GM06990 (cell line): ENCODE measurements around the gene MAP1LC3B2.

Experiments used
- DNase-seq: peaks from one replicate; pipeline ENCODE4 v3.0.0-alpha.2; 2011; ENCODE audit not compliant: insufficient read length; ENCODE audit errors: extremely low read depth
- H3K27me3 ChIP-seq: replicated peaks from 2 replicates; pipeline ENCODE4 v1.6.0; 2011; ENCODE audit warnings: low read length; ENCODE audit not compliant: control insufficient read depth, insufficient read depth
- H3K36me3 ChIP-seq: 2 replicates; pipeline ENCODE4 v1.5.1; 2011; ENCODE audit warnings: low read length; ENCODE audit not compliant: control insufficient read depth, insufficient read depth
- H3K4me3 ChIP-seq: replicated peaks from 2 replicates; pipeline ENCODE4 v1.5.1; 2011; ENCODE audit warnings: low read depth, mild to moderate bottlenecking, control low read depth, low read length
- TF ChIP-seq, protein P1 (sequence below): IDR thresholded peaks from 2 replicates; pipeline ENCODE4 v1.5.1; 2011; ENCODE audit warnings: low read length, control low read depth, mild to moderate bottlenecking, inconsistent platforms; ENCODE audit not compliant: insufficient read depth, poor library complexity, severe bottlenecking

Gene MAP1LC3B2

DNA sequence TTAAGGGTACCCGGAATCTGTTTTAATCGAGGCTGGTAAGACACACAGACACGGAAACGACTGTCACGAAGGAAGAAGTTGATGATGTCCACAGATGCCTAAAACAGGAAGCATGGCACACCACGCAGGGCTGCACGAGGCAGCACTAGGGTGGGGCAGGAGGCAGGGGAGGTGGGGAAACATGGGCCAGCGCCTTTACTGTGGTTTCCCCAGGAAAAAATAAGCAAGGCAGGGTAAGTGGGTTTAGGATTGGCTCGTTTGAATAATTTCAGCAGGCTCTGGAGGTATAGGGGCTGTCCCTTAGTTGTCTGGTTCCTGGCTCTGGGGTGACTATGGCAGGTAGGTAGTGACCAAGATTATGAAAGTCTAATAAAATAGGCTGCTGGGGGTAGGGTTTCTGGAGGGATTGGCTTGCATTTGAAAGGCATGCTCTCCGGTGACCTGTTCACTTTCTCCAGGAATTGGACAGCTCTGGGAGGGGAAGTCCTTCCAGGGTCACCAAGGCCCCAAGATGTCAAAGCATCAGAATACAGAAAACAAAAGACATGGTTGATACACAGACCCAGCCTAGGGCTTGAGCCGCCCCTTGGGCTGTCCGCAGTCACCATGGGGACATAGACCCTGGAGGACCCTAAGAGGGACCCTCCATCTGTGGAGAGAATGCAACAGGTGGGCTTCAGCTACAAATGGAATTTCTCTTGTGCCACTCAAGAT is 35.3 kb downstream of the MAP1LC3B2 start:
- H3K4me3 ChIP-seq = no peak overlapping the region
- no peaks in the 10 kb centered on the region for H3K27me3 ChIP-seq
- TF ChIP-seq, protein P1, sequence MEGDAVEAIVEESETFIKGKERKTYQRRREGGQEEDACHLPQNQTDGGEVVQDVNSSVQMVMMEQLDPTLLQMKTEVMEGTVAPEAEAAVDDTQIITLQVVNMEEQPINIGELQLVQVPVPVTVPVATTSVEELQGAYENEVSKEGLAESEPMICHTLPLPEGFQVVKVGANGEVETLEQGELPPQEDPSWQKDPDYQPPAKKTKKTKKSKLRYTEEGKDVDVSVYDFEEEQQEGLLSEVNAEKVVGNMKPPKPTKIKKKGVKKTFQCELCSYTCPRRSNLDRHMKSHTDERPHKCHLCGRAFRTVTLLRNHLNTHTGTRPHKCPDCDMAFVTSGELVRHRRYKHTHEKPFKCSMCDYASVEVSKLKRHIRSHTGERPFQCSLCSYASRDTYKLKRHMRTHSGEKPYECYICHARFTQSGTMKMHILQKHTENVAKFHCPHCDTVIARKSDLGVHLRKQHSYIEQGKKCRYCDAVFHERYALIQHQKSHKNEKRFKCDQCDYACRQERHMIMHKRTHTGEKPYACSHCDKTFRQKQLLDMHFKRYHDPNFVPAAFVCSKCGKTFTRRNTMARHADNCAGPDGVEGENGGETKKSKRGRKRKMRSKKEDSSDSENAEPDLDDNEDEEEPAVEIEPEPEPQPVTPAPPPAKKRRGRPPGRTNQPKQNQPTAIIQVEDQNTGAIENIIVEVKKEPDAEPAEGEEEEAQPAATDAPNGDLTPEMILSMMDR = no peak
- no peaks in the 10 kb centered on the region for H3K36me3 ChIP-seq
- DNase-seq = peak; percentile 47

DNA sequence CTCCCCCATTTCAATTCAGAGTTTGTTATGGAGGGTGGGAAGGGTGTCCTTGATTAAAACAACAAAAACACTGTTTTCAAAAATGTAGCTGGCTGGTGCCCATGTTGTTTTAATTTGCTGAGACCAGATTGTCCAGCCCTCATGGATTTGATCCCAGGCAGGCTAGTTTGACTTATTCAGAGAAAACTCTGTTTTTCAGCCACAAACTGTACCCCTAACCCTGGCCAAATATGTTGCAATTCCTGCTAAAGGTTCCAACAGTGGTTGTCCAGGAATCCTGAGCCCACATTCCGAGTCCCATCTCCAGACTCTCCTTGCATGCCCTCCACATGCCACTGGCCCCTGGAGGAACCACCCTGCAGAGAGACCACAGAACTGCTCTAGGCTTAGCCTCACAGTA is 36.0 kb downstream of the MAP1LC3B2 start:
- Histone ChIP-seq H3K4me3 (no peak overlapping the region), H3K27me3 (no peaks in the 10 kb centered on the region), H3K36me3 (no peaks in the 10 kb centered on the region)
- TF ChIP-seq, protein P1 = no peak
- no peak for DNase-seq

DNA sequence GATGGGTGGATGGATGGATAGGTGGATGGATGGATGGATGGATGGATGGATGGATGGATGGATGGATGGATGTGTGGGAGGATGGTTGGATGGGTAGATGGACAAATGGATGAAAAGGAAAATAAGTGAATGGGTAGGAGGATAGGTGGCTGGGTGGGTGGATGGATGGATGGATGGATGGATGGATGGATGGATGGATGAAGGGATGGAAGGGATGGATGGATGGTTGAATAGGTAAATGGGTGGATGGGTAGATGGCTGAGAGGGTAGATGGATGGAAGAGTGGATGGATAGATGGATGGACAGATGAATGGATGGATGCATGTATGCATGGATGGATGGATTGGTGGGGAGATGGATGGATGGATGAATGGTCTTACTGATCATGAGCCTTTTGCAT is 36.5 kb downstream of the MAP1LC3B2 start:
- TF ChIP-seq, protein P1 = no peak
- Histone ChIP-seq H3K27me3 (no peaks in the 10 kb centered on the region; the same call in 1 of the 2 replicates), H3K36me3 (no peaks in the 10 kb centered on the region), H3K4me3 (no peak overlapping the region)
- DNase-seq = no peak

DNA sequence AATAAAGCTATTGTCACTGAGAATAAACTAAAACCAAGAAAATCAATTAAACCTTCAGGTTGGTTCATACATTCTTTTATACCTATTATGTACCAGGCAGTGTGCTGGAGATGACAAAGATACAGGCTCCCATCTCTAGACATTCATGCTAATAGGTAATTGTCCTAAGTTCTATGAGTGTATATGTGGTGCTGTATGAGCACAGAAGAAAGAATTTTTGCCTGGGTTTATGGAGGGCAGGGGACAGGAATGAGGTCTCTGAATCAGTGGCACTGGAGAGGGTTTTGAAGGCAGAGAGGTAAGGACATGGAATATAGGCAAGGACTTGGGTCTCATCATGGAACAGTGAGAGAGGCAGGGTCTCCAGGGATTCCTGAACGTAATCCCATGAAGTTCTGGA is 38.7 kb downstream of the MAP1LC3B2 start:
- H3K27me3 ChIP-seq = no peaks in the 10 kb centered on the region; the same call in 1 of the 2 replicates
- H3K36me3 ChIP-seq = no peaks in the 10 kb centered on the region
- DNase-seq = no peak
- no peak overlapping the region for H3K4me3 ChIP-seq
- TF ChIP-seq, protein P1 = no peak

DNA sequence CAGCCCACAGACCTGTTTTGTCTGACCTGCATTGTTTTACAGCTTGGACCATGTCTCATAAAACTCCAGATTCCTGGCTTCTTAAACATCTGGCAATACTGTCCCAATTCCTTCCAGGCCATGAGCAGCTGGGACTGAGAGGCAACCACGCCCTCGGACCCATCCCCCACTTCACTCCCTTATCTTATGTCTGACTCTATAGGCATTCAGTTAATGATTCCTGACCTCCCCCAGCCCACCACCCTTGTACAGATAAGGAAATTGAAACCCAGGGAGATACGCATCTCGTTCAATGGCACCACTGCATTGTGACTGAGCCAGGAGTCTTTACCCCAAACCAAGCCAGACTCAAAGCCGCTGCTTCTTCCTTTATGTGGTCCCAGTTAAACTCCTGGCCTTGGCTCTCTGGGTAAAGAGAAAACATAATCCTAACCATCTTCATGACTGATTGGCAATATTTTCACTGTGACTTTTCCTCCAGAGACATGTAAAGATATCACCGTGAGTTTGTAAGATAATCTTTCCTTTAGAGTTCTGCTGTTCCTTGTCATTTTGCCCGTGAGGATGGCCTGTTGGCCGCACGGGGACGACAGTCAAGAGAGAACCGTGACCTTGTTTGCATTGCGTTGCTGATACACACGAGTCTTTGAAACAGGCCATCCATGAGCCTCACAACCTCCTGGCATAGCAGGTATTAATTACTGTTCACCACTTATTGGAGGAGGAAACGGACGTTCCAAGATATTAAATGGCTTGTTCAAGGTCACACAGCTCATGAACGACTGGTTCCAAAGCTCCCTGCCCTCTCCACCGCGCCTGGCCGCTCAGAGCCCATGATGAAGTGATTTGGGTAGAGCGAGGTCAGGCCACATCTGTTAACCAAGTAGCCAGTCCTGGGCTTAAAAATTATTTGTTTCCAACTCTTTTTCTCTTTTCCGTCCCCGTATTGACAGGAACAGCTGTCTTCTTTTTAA is 39.4 kb downstream of the MAP1LC3B2 start:
- DNase-seq = no peak
- H3K27me3 ChIP-seq = no peaks in the 10 kb centered on the region; the same call in 1 of the 2 replicates
- TF ChIP-seq, protein P1 = no peak
- H3K36me3 ChIP-seq = no peaks in the 10 kb centered on the region
- H3K4me3 ChIP-seq = no peak overlapping the region
